Measurements from ENCODE around the gene PCGF6.

PCGF6 gene

GRCh38 chr10:103254538-103255325, 96.2 kb downstream of the PCGF6 start:
- DNase-seq, result no peak

DNA sequence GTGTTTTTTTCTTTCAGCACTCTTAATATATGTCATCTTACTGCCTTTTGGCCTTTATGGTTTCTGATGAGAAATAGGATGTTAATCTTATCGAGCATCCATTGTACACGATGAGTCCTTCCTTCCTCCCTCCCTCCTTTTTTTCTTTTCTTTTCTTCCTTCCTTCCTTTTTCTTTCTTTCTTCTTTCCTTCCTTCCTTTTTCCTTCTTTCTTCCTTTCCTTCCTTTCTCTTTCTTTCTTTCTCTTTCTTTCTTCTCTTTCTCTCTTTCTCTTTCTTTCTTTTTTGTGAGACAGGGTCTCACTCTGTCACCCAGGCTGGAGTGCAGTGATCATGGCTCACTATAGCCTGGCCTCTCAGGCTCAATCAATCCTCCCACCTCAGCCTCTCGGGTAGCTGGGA, 96.8 kb downstream of the PCGF6 start:
- DNase-seq, result no peak
